ENCODE measurements around the gene SF3B1. TPM values are rescaled to one million over a fixed set of nuclear protein-coding genes. Genes with fewer than 3 reads are reported as not detected.
"Not testable (repeated sequence)": the region's sequence is repeated elsewhere in the genome, so short reads cannot be mapped to it uniquely, and the experiment has no call there.

The SF3B1 gene
- total RNA-seq, 1 donor from 2014 or later: 252 TPM

- DNase-seq (no peak), ATAC-seq (no peak)
- intact Hi-C loops (cut with DNase I): no loop called here
- no peak overlapping the region for H3K27ac ChIP-seq
- no peaks in the 10 kb centered on the region for H3K4me1 ChIP-seq
- no peaks in the 10 kb centered on the region for H3K9me3 ChIP-seq
- no peaks in the 10 kb centered on the region for H3K36me3 ChIP-seq
- TF ChIP-seq, protein P1, sequence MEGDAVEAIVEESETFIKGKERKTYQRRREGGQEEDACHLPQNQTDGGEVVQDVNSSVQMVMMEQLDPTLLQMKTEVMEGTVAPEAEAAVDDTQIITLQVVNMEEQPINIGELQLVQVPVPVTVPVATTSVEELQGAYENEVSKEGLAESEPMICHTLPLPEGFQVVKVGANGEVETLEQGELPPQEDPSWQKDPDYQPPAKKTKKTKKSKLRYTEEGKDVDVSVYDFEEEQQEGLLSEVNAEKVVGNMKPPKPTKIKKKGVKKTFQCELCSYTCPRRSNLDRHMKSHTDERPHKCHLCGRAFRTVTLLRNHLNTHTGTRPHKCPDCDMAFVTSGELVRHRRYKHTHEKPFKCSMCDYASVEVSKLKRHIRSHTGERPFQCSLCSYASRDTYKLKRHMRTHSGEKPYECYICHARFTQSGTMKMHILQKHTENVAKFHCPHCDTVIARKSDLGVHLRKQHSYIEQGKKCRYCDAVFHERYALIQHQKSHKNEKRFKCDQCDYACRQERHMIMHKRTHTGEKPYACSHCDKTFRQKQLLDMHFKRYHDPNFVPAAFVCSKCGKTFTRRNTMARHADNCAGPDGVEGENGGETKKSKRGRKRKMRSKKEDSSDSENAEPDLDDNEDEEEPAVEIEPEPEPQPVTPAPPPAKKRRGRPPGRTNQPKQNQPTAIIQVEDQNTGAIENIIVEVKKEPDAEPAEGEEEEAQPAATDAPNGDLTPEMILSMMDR (IDR thresholded peaks at IDR 0.05): no peak
- H3K27me3 ChIP-seq: no peaks in the 10 kb centered on the region
- H3K4me3 ChIP-seq: no peak overlapping the region
These were observed 88.9 kb downstream of the SF3B1 start for GRCh38 chr2:197345846-197346370.

DNA sequence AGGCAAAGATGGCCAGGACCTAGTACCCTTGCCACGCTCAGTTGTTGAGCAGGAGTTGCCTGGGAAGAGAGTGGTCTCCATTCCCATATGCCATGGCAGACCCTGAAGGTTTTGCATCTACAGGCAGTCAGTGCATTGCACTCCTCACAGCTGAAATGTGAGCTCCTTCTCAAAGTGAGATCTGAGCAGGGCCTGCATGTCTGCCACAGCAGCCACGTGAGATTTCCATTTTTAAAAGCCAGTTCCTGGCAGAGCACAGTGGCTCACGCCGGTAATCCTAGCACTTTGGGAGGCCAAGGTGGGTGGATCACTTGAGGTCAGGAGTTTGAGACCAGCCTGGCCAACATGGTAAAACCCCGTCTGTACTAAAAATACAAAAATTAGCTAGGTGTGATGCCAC lies 90.9 kb downstream of the SF3B1 start:
- H3K27me3 ChIP-seq; H3K4me3 ChIP-seq; H3K9me3 ChIP-seq; H3K4me1 ChIP-seq; H3K36me3 ChIP-seq; intact Hi-C loops (cut with DNase I); H3K27ac ChIP-seq; DNase-seq; ATAC-seq: not testable (repeated sequence)

GRCh38 chr2:197340591-197340990 lies 94.2 kb downstream of the SF3B1 start:
- ATAC-seq (no peak), DNase-seq (no peak)
- Histone ChIP-seq H3K9me3 (no peaks in the 10 kb centered on the region), H3K4me3 (no peak overlapping the region), H3K27ac (no peak overlapping the region), H3K4me1 (no peaks in the 10 kb centered on the region), H3K27me3 (no peaks in the 10 kb centered on the region), H3K36me3 (no peaks in the 10 kb centered on the region)
- intact Hi-C loops (cut with DNase I): no loop called here
- TF ChIP-seq, protein P1 (IDR thresholded peaks at IDR 0.05): no peak

Other genes with a start within 250 kb of the SF3B1 start
- 51.4 TPM for gene ANKRD44, start 124.2 kb downstream of the SF3B1 start, total RNA-seq
- 26.5 TPM for gene COQ10B, start 18.5 kb upstream of the SF3B1 start, total RNA-seq
- gene HSPD1, start 64.8 kb upstream of the SF3B1 start, total RNA-seq: 136 TPM
- gene HSPE1, start 65.4 kb upstream of the SF3B1 start, total RNA-seq: 66.1 TPM
- gene MOB4, start 81.0 kb upstream of the SF3B1 start, total RNA-seq: 19.6 TPM
- 12.3 TPM for gene RFTN2, start 240.6 kb upstream of the SF3B1 start, total RNA-seq